ENCODE data around the gene POLR2J. TPM values are rescaled to one million over a fixed set of nuclear protein-coding genes. Genes with fewer than 3 reads are reported as not detected.

The POLR2J gene
- polyA plus RNA-seq, 3 donors from 2014 or later: 103 to 115 (median 115) TPM

GRCh38 chr7:102429141-102429899 is 49.4 kb downstream of the POLR2J start:
- peak overlapping the region; percentile 86 to 100 (median 99) for H3K27ac Mint-ChIP-seq
- peaks cover 0 to 9% (median 3%) of the 10 kb centered on the region in 3 donors for H3K36me3 Mint-ChIP-seq
- H3K27me3 Mint-ChIP-seq (ENCODE audit: low read depth in 3 of 3): peaks cover 27 to 36% (median 31%) of the 10 kb centered on the region in 3 donors
- H3K4me3 Mint-ChIP-seq: peak overlapping the region in 4 of 5 donors; percentile 1 to 60 (median 21)
- H3K9me3 Mint-ChIP-seq: no peaks in the 10 kb centered on the region
- H3K4me1 Mint-ChIP-seq: peaks cover 77 to 80% of the 10 kb centered on the region in 2 donors
- DNase-seq: no peak

- peaks cover 0 to 9% (median 3%) of the 10 kb centered on the region in 3 donors for H3K36me3 Mint-ChIP-seq
- H3K27ac Mint-ChIP-seq: peak overlapping the region; percentile 99 to 100 (median 100)
- no peaks in the 10 kb centered on the region for H3K9me3 Mint-ChIP-seq
- H3K27me3 Mint-ChIP-seq (ENCODE audit: low read depth in 3 of 3): peaks cover 17 to 25% (median 21%) of the 10 kb centered on the region in 3 donors
- DNase-seq: no peak
- H3K4me3 Mint-ChIP-seq: peak overlapping the region; percentile 77 to 94 (median 86)
- H3K4me1 Mint-ChIP-seq: peaks cover 83 to 87% of the 10 kb centered on the region in 2 donors
Observed at GRCh38 chr7:102427019-102427405, 51.7 kb downstream of the POLR2J start.

- Mint-ChIP-seq H3K36me3 (peaks cover 0 to 9% (median 3%) of the 10 kb centered on the region in 3 donors), H3K27me3 (ENCODE audit: low read depth in 3 of 3) (peaks cover 16 to 22% (median 17%) of the 10 kb centered on the region in 3 donors), H3K4me3 (peak overlapping the region; percentile 77 to 94 (median 86)), H3K9me3 (no peaks in the 10 kb centered on the region), H3K4me1 (peaks cover 82 to 87% of the 10 kb centered on the region in 2 donors), H3K27ac (peak overlapping the region; percentile 99 to 100 (median 100))
- DNase-seq: peak; percentile 76 to 82 (median 81)
Observed at GRCh38 chr7:102426268-102427018, 52.3 kb downstream of the POLR2J start.

GRCh38 chr7:102425639-102426267 is 53.0 kb downstream of the POLR2J start:
- Mint-ChIP-seq H3K27ac (peak overlapping the region; percentile 99 to 100 (median 100)), H3K4me3 (peak overlapping the region; percentile 77 to 94 (median 86)), H3K4me1 (peaks cover 81 to 87% of the 10 kb centered on the region in 2 donors), H3K9me3 (no peaks in the 10 kb centered on the region), H3K36me3 (peaks cover 3 to 13% (median 4%) of the 10 kb centered on the region in 3 donors), H3K27me3 (ENCODE audit: low read depth in 3 of 3) (peaks cover 16 to 22% (median 17%) of the 10 kb centered on the region in 3 donors)
- peak; percentile 80 to 85 (median 83) for DNase-seq

GRCh38 chr7:102424787-102425218 is 53.9 kb downstream of the POLR2J start:
- Mint-ChIP-seq H3K4me3 (peak overlapping the region; percentile 37 to 94 (median 67)), H3K4me1 (peaks cover 83 to 88% of the 10 kb centered on the region in 2 donors), H3K27me3 (ENCODE audit: low read depth in 3 of 3) (peaks cover 15 to 19% (median 17%) of the 10 kb centered on the region in 3 donors), H3K36me3 (peaks cover 3 to 19% (median 11%) of the 10 kb centered on the region in 3 donors), H3K27ac (peak overlapping the region; percentile 99 to 100 (median 100)), H3K9me3 (no peaks in the 10 kb centered on the region)
- no peak for DNase-seq

- no peaks in the 10 kb centered on the region for H3K9me3 Mint-ChIP-seq
- H3K4me3 Mint-ChIP-seq: peak overlapping the region in 3 of 5 donors; percentile 37 to 86 (median 67)
- H3K27me3 Mint-ChIP-seq (ENCODE audit: low read depth in 3 of 3): peaks cover 14 to 17% (median 14%) of the 10 kb centered on the region in 3 donors
Observed at GRCh38 chr7:102424129-102424551, 54.6 kb downstream of the POLR2J start.

More at GRCh38 chr7:102424129-102424551, 54.6 kb downstream of the POLR2J start:
- H3K27ac Mint-ChIP-seq: peak overlapping the region; percentile 99 to 100 (median 100)
- peaks cover 3 to 22% (median 11%) of the 10 kb centered on the region in 3 donors for H3K36me3 Mint-ChIP-seq
- H3K4me1 Mint-ChIP-seq: peaks cover 82 to 87% of the 10 kb centered on the region in 2 donors
- no peak for DNase-seq

Other genes with a start within 250 kb of the POLR2J start
- 1 to 10 TPM in 1 of 3 donors, not detected in 2; 1.1 TPM for gene SH2B2, start 192.1 kb downstream of the POLR2J start, polyA plus RNA-seq
- under 1 TPM in 1 of 3 donors, not detected in 2; 0.97 TPM for gene SPDYE6, start 122.5 kb downstream of the POLR2J start, polyA plus RNA-seq
- 10 to 100 TPM; 13.2 to 20.2 (median 17.2) TPM for gene PRKRIP1, start 82.6 kb downstream of the POLR2J start, polyA plus RNA-seq
- 100 to 1,000 TPM in 1 of 3 donors, 10 to 100 TPM in 2; 73.5 to 125 (median 80.6) TPM for gene ORAI2, start 45.3 kb downstream of the POLR2J start, polyA plus RNA-seq
- gene ALKBH4, start 14.1 kb downstream of the POLR2J start, polyA plus RNA-seq: 10 to 100 TPM; 16.2 to 25.8 (median 18.5) TPM
- 10 to 100 TPM; 13.5 to 22.8 (median 21.5) TPM for gene LRWD1, start 13.9 kb downstream of the POLR2J start, polyA plus RNA-seq
- 1 to 10 TPM; 1.8 to 2.7 (median 2.1) TPM for gene RASA4B, start 38.9 kb upstream of the POLR2J start, polyA plus RNA-seq
- 1 to 10 TPM in 2 of 3 donors, under 1 TPM in 1; 0.81 to 5.2 (median 2.5) TPM for gene UPK3BL2, start 64.8 kb upstream of the POLR2J start, polyA plus RNA-seq
- gene SPDYE2, start 72.3 kb upstream of the POLR2J start, polyA plus RNA-seq: under 1 TPM in 2 of 3 donors, not detected in 1; 0.22 to 0.86 TPM
- gene POLR2J3, start 93.7 kb upstream of the POLR2J start, polyA plus RNA-seq: 10 to 100 TPM; 13.5 to 44.4 (median 29.4) TPM
- 1 to 10 TPM; 3.2 to 6.1 (median 5.0) TPM for gene RASA4, start 137.8 kb upstream of the POLR2J start, polyA plus RNA-seq
- gene UPK3BL1, start 163.9 kb upstream of the POLR2J start, polyA plus RNA-seq: 10 to 100 TPM; 15.8 to 38.2 (median 30.9) TPM
- gene SPDYE2B, start 171.4 kb upstream of the POLR2J start, polyA plus RNA-seq: not detected
- gene POLR2J2, start 192.7 kb upstream of the POLR2J start, polyA plus RNA-seq: 1 to 10 TPM in 2 of 3 donors, under 1 TPM in 1; 0.95 to 9.8 (median 3.7) TPM

All from immature natural killer cell (primary cell).